K562 (cell line): Measurements from ENCODE around the gene LMAN2. TPM values are rescaled to one million over a fixed set of nuclear protein-coding genes. Genes with fewer than 3 reads are reported as not detected.
A peak's percentile ranks its signal among the peaks of the same experiment; 100 is the strongest.

Experiments used
- HMGN3 ChIP-seq: IDR thresholded peaks from 2 replicates; pipeline ENCODE4 v1.6.1; 2011; ENCODE audit warnings: borderline replicate concordance, low read depth, mild to moderate bottlenecking, mixed read lengths, low read length; ENCODE audit not compliant: insufficient read length; ENCODE audit errors: extremely low read depth
- MLX ChIP-seq, 2 experiments: fragments of 450-650 bp in 1 of 2; sonication (generic) in 1 of 2; formaldehyde crosslinking; conservative IDR thresholded peaks; 2 replicates each; pipeline versions ENCODE4 v1.4.0 to v1.8.1; 2020 to 2022; ENCODE audit warnings: mild to moderate bottlenecking in 1 of 2, missing genetic modification reagents in 1 of 2
- SP1 ChIP-seq: sonication (generic); formaldehyde crosslinking; IDR thresholded peaks from 2 replicates; pipeline ENCODE4 v1.8.1; 2022; ENCODE audit warnings: mild to moderate bottlenecking, missing genetic modification reagents
- polyA plus RNA-seq, 8 experiments: library from polyadenylated mRNA; depleted of rRNA in 4 of 8; stranded (reverse) in 5 of 8; unstranded in 3 of 8; fragments of >200 nt; fragmentation: Nextera tagmentation in 2 of 8; fragmentation: Illumina TruSeq in 1 of 8; extraction: Ambion mirVana in 2 of 8; extraction: Trizol in 1 of 8; gene quantifications; 2 replicates each; pipeline versions ENCODE4 v1.2.1 to v1.2.3, GENCODE V29; 2011 to 2014; ENCODE audit warnings: inconsistent platforms in 1 of 8, missing spikeins in 1 of 8
- total RNA-seq, 7 experiments: library from RNA; depleted of rRNA in 6 of 7; stranded (reverse); fragments of >200 nt in 6 of 7; fragmentation: Illumina TruSeq in 2 of 7; extraction: Trizol in 2 of 7; gene quantifications; 2 replicates each; pipeline versions ENCODE4 v1.2.1 to v1.2.3, GENCODE V29; 2011 to 2021; ENCODE audit warnings: low replicate concordance in 1 of 7
- TF ChIP-seq, protein P1 (sequence below): fragments of 450-650 bp; IDR thresholded peaks from 2 replicates; pipeline ENCODE4 v1.6.1; 2018; ENCODE audit not compliant: partially characterized antibody
- TF ChIP-seq, protein P2 (sequence below): IDR thresholded peaks from 2 replicates; pipeline ENCODE4 v1.6.1; 2014; ENCODE audit warnings: antibody characterized with exemption

Gene LMAN2
- total and polyA plus RNA-seq, 9 of the 15 experiments (the other 6 are each of a cell fraction or from before 2014, with no cell fraction given) = 2.7 to 254 (median 136) TPM

GRCh38 chr5:177365845-177366527, 14.5 kb upstream of the LMAN2 start (continued):
- TF ChIP-seq, protein P1, sequence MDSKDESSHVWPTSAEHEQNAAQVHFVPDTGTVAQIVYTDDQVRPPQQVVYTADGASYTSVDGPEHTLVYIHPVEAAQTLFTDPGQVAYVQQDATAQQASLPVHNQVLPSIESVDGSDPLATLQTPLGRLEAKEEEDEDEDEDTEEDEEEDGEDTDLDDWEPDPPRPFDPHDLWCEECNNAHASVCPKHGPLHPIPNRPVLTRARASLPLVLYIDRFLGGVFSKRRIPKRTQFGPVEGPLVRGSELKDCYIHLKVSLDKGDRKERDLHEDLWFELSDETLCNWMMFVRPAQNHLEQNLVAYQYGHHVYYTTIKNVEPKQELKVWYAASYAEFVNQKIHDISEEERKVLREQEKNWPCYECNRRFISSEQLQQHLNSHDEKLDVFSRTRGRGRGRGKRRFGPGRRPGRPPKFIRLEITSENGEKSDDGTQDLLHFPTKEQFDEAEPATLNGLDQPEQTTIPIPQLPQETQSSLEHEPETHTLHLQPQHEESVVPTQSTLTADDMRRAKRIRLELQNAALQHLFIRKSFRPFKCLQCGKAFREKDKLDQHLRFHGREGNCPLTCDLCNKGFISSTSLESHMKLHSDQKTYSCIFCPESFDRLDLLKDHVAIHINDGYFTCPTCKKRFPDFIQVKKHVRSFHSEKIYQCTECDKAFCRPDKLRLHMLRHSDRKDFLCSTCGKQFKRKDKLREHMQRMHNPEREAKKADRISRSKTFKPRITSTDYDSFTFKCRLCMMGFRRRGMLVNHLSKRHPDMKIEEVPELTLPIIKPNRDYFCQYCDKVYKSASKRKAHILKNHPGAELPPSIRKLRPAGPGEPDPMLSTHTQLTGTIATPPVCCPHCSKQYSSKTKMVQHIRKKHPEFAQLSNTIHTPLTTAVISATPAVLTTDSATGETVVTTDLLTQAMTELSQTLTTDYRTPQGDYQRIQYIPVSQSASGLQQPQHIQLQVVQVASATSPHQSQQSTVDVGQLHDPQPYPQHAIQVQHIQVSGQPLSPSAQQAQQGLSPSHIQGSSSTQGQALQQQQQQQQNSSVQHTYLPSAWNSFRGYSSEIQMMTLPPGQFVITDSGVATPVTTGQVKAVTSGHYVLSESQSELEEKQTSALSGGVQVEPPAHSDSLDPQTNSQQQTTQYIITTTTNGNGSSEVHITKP = peak; percentile 95
- TF ChIP-seq MLX (CRISPR knock-in tag; conservative IDR thresholded peaks at IDR 0.05) = 0 out of 4 replicates have a peak, but pooled peaks of 1 of the 2 experiments have one; percentile 13
- peak; percentile 19 for TF ChIP-seq HMGN3
- TF ChIP-seq, protein P2, sequence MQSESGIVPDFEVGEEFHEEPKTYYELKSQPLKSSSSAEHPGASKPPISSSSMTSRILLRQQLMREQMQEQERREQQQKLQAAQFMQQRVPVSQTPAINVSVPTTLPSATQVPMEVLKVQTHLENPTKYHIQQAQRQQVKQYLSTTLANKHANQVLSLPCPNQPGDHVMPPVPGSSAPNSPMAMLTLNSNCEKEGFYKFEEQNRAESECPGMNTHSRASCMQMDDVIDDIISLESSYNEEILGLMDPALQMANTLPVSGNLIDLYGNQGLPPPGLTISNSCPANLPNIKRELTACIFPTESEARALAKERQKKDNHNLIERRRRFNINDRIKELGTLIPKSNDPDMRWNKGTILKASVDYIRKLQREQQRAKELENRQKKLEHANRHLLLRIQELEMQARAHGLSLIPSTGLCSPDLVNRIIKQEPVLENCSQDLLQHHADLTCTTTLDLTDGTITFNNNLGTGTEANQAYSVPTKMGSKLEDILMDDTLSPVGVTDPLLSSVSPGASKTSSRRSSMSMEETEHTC = no peak
- 0 out of 2 replicates have a peak, but pooled peaks have one; percentile 6 for TF ChIP-seq SP1 (CRISPR knock-in tag)
